GM13977 (cell line): ENCODE measurements around the gene NUPR1.
"Not testable (repeated sequence)": the region's sequence is repeated elsewhere in the genome, so short reads cannot be mapped to it uniquely, and the experiment has no call there.

Experiments used
- DNase-seq: peaks from one replicate; pipeline ENCODE4 v3.0.0; 2012; ENCODE audit warnings: low spot score
- CTCF ChIP-seq: IDR thresholded peaks from 2 replicates; pipeline ENCODE4 v1.5.1; 2012; ENCODE audit warnings: mild to moderate bottlenecking, control low read depth; ENCODE audit not compliant: insufficient read depth; ENCODE audit errors: extremely low read depth, missing control alignments
- in situ Hi-C: fragments of 300-500 bp; cut with MboI; formaldehyde crosslinking; loops from one replicate; pipeline ENCODE4 v1.12.0; 2022; ENCODE audit warnings: low sequenced_read_pairs, low pct_unique_long_range_greater_than_20kb, mixed read lengths, inconsistent platforms; ENCODE audit not compliant: unreplicated experiment

NUPR1 gene

DNA sequence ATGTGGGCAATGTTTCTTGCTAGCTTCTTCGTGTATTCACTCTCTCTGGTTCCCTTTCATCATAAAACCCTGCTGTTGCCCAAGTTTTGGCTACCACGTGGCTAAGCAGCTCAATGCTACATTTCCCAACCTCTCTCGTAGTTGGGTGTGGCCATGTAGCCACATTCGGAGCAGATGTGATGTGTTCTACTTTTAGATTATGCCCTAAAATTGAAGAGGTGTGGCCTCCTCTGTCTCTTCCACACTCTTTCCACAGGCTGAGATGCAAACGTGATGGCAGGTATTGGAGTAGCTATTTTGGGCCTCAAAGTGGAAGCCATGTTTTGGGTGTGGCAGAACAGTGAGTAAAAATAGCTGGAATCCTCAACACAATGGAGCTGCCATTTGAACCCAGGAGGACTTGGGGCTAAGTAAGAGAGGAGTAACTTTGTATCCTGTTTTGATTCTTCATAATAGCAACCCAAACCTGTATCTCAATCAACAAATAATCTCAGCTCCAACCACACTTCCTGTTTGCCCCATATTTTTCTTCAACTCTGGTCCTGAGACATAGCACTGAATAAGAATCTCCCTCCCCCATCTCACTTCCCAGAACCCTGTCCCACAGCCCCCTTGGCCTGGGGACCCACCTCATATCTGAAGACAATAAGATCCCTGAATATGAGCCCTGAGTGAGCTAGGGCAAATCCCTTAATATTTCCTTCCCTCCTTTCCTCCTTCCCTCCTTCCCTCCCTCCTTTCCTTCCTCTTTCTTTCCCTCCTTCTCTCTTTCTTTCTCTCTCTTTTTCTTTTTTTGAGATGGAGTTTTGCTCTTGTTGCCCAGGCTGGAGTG lies 4.0 kb downstream of the NUPR1 start:
- TF ChIP-seq CTCF, result no peak
- DNase-seq, result no peak
- in situ Hi-C loops, result loop anchor here (25.0 kb wide), 1 partner anchor 222 kb away; no protein-coding TSS in a partner anchor

DNA sequence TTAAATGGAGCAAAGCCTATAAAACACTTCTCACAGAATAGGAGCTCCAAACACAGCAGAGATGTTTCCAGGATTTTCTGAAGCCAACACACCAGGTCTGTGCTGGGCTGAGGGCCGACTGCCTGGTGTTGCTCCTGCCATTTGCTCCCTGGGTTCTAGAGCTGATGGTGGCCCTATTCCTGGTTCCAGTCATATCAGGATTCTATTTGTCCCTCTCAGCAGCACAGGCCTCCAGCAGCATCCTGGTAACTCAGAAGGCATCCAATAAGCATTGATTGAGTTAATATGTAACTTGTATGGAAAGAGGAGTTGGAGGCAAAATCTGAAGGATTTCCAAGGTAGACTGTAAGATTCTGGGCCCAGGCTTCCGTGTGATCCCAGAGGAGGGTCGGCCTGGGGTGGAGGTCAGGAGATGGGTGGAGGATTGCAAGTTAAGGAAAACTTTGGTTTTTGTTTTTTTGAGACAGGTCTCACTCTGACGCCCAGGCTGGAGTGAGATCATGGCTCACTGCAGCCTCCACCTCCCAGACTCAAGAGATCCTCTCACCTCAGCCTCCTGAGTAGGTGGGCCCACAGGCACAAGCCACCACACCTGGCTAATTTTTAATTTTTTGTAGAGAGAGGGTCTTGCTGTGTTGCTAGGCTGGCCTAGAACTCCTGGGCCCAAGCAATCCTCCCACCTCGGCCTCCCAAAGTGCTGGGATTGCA lies 5.7 kb downstream of the NUPR1 start:
- no peak for TF ChIP-seq CTCF
- no peak for DNase-seq
- in situ Hi-C loops, result loop anchor here (25.0 kb wide), 1 partner anchor 221 kb away; no protein-coding TSS in a partner anchor

- in situ Hi-C loops, result loop anchor here (25.0 kb wide), 1 partner anchor 220 kb away; no protein-coding TSS in a partner anchor
- no peak for TF ChIP-seq CTCF
- no peak for DNase-seq
Observed at GRCh38 chr16:28531777-28532744, 6.7 kb downstream of the NUPR1 start.

GRCh38 chr16:28529124-28529523 lies 9.7 kb downstream of the NUPR1 start:
- no peak for TF ChIP-seq CTCF
- DNase-seq, result no peak
- in situ Hi-C loops, result loop anchor here (25.0 kb wide), 1 partner anchor 217 kb away; no protein-coding TSS in a partner anchor

DNA sequence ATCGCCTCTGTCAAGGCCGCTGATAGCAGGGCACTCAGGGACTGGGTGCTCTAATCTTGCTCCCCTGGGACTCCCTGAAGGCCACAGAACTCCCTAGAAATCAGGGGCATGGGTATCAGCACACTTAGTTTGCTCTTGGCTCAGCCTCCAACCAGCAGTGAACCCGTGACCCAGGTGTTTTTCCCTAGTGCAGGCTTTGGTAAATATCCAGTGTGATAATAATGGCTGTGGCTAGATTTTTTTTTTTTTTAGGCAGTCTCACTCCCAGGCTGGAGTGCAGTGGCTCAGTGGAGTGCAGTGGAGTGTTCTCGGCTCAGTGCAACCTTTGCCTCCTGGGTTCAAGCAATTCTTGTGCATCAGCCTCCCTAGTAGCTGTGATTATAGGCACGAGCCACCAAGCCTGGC lies 10.3 kb downstream of the NUPR1 start:
- TF ChIP-seq CTCF, result no peak
- in situ Hi-C loops, result loop anchor here (25.0 kb wide), 1 partner anchor 216 kb away; no protein-coding TSS in a partner anchor
- DNase-seq, result no peak

DNA sequence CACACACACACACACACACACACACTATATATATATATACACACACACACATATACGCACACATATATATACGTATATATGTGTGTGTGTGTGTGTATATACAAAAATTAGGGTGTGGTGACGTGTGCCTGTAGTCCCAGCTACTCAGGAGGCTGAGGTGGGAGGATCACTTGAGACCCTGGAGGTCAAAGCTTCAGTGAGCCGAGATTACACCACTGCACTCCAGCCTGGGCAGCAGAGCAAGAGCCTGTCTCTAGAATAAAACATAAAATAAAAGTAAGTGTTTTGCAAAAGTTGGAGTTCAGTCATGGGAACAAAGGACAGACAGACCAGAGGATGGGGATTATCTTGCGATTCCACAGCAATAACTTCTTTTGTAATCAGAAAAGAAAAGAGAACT lies 10.8 kb downstream of the NUPR1 start:
- TF ChIP-seq CTCF, result no peak
- no peak for DNase-seq
- in situ Hi-C loops, result loop anchor here (25.0 kb wide), 1 partner anchor 216 kb away; no protein-coding TSS in a partner anchor

- in situ Hi-C loops, result loop anchor here (25.0 kb wide), 1 partner anchor 215 kb away; no protein-coding TSS in a partner anchor
- not testable (repeated sequence) for DNase-seq
Observed at GRCh38 chr16:28527100-28527785, 11.5 kb downstream of the NUPR1 start.
